ENCODE data around the gene CTDSPL. TPM values are rescaled to one million over a fixed set of nuclear protein-coding genes. Genes with fewer than 3 reads are reported as not detected.

The CTDSPL gene
- total and polyA plus RNA-seq, 2 of the 8 experiments (the other 6 are each of a cell fraction or from before 2014, with no cell fraction given) = 20.3 to 42.2 TPM

DNA sequence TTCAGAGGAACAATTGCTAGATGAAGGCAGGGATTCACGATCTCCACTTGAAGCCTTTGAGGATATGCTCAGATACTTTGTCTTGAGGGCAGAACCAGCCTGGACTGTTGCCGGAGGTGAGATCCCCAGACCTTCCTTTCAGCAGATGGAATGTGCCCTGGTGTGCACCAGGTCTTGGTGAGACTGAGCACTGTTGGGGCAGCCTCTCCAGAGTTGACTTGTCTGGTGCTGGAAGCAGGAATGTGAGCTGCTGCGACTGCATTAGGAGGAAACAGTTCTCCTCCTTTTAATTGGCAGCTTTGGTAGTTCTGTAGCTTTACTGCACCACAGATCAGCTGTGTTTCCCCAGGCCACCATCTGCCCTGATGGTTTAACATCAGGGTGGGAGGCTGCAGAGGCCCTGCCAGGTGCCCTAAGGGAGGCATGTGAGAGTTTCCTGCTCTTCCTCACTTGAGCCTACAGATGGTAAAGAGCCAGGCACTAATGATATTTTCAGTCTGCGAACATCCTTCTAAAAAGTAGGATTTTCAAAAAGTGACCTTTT, 58.5 kb downstream of the CTDSPL start:
- Histone ChIP-seq H3K9me3 (ENCODE audit: insufficient read depth in 2 of 2, low read depth in 1 of 2, low read length in 1 of 2) (no peaks in the 10 kb centered on the region), H3K27me3 (replicated peaks in 1 of 4; ENCODE audit: control insufficient read depth in 3 of 4, extremely low read depth in 1 of 4, insufficient read depth in 3 of 4, low read length in 3 of 4) (no peaks in the 10 kb centered on the region), H3K4ac (replicated peaks; ENCODE audit: insufficient read length, low read depth, low read length) (no peak overlapping the region), H3K4me1 (replicated peaks in 1 of 4; ENCODE audit: control insufficient read depth in 3 of 4, insufficient read depth in 4 of 4, low read length in 3 of 4) (peaks cover 0 to 1% (median 0%) of the 10 kb centered on the region in 4 experiments; a peak in 1 of 7 replicates), H4K91ac (replicated peaks; ENCODE audit: insufficient read length, low read length) (no peak overlapping the region), H3K23ac (ENCODE audit: insufficient read length) (no peak overlapping the region), H3K36me3 (ENCODE audit: control insufficient read depth in 2 of 4, insufficient read depth in 4 of 4, low read length in 3 of 4) (no peaks in the 10 kb centered on the region), H3K79me1 (ENCODE audit: low read depth, low read length) (peaks cover 3% of the 10 kb centered on the region), H4K8ac (ENCODE audit: extremely low read depth, insufficient read depth, low read length) (peak overlapping the region; percentile 53; the same call in 1 of the 2 replicates), H2BK5ac (ENCODE audit: low read depth, low read length) (no peak overlapping the region), H3K14ac (ENCODE audit: insufficient read length) (no peak overlapping the region), H4K5ac (ENCODE audit: insufficient read length, low read depth, low read length) (no peak overlapping the region), H3K4me3 (ENCODE audit: extremely low read depth in 1 of 4, insufficient read depth in 2 of 4, low read depth in 3 of 4, low read length in 4 of 4) (no peak overlapping the region), H2AFZ (ENCODE audit: low read length) (no peak overlapping the region), H2BK20ac (ENCODE audit: low read length) (no peak overlapping the region), H3K56ac (replicated peaks; ENCODE audit: insufficient read length, low read depth, low read length) (no peak overlapping the region), H4K20me1 (replicated peaks in 1 of 2; ENCODE audit: control insufficient read depth in 1 of 2, insufficient read depth in 2 of 2, low read length in 2 of 2) (peaks cover 0 to 2% of the 10 kb centered on the region in 2 experiments), H3K18ac (ENCODE audit: extremely low read depth, low read length) (no peak overlapping the region), H3K4me2 (ENCODE audit: insufficient read depth in 1 of 2, low read depth in 2 of 2, low read length in 2 of 2) (no peak overlapping the region), H2AK5ac (ENCODE audit: low read depth, low read length) (no peak overlapping the region), H3K9ac (replicated peaks in 1 of 4; ENCODE audit: extremely low read depth in 1 of 4, low read depth in 3 of 4, low read length in 3 of 4) (no peak overlapping the region), H3K79me2 (ENCODE audit: control insufficient read depth in 1 of 2, insufficient read depth in 2 of 2, low read length in 2 of 2) (no peaks in the 10 kb centered on the region), H3K23me2 (ENCODE audit: low read depth, low read length) (no peaks in the 10 kb centered on the region), H2BK15ac (ENCODE audit: low read length) (no peak overlapping the region), H2BK120ac (replicated peaks; ENCODE audit: low read depth, low read length) (no peak overlapping the region), H2BK12ac (ENCODE audit: low read depth, low read length) (no peak overlapping the region), H3K27ac (ENCODE audit: low read depth, low read length) (no peak overlapping the region)
- DNase-seq (ENCODE audit: low read depth in 1 of 2, low spot score in 2 of 2) (no peak), FAIRE-seq (no peak)
- POLR2A ChIA-PET (ENCODE audit: partially characterized antibody) = interaction anchor here (1.2 kb wide), 1 partner anchor 10 kb away, joined by 3 read pairs; no protein-coding TSS in a partner anchor
- no peak for TF ChIP-seq GTF2F1 (IDR thresholded peaks at IDR 0.05; ENCODE audit: borderline replicate concordance, low read depth, low read length)
- no peak for TF ChIP-seq EGR1 (IDR thresholded peaks at IDR 0.05; ENCODE audit: borderline replicate concordance, low read depth, low read length)
- 92% methylated on average over 4 of the region's 4 CpGs; no CpG with 5 or more reads in 1 of the 2 experiments for WGBS, 2 experiments (ENCODE audit: extremely low coverage in 1 of 2, insufficient coverage in 1 of 2, insufficient read length in 1 of 2, insufficient replicate concordance in 2 of 2, low coverage in 1 of 2, low lambda C conversion rate in 2 of 2, missing lambda C conversion rate in 1 of 2)
- CTCF ChIA-PET (ENCODE audit: partially characterized antibody) = interaction anchor here (0.9 to 3.1 kb wide), 3 partner anchors 9 to 65 kb away, joined by 4 to 13 read pairs (median 8); no protein-coding TSS in a partner anchor
